ENCODE results near the gene SFN.
"Not testable (repeated sequence)": the region's sequence is repeated elsewhere in the genome, so short reads cannot be mapped to it uniquely, and the experiment has no call there.

The SFN gene

DNA sequence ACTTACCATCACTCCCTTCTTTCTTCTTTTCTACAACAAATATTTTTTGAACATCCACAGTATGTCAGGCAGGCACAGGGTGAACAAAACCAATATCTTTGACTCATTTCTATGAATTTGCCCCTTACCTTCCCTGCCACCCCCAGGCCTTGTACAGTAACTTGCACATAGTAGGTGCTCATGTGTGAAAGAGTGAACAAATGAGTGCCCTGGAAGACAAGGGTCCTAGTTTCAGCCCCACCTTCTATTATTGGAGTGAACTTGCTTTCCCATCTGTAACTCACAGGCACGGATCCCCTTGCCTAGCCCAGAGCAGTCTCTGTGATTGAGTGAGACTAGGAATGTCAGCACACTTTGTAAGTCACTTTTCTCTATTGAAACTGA lies 23.6 kb upstream of the SFN start:
- Histone ChIP-seq H3K27ac (ENCODE audit: low read depth in 2 of 2, low read length in 2 of 2) (peak overlapping the region in 1 of 2 donors; percentile 20), H3K27me3 (ENCODE audit: control insufficient read depth in 2 of 2, insufficient read depth in 2 of 2, low read length in 2 of 2) (no peaks in the 10 kb centered on the region), H3K36me3 (ENCODE audit: control insufficient read depth in 2 of 2, insufficient read depth in 2 of 2, low read length in 2 of 2) (peaks cover 16 to 46% of the 10 kb centered on the region in 2 donors)

DNA sequence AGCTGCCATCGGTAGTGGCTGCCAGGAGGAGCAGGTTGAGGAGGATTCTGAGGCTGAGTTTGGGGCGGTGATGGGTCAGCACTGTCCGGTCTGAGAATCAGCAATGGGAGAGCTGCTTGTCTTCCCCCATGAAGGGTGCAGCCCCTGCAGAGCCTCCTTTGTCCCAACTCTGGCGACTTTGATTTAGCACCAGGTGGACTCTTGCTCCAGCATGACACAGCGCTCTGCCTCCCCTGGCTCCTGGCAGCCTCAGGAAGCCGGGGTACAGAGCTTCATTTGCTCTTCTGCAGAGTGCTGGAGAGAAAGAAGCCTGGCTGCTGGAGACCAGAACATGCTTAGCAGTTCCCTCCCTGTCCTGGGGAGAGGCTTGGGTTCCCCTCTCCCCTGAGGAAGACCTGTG lies 23.2 kb upstream of the SFN start:
- peak overlapping the region in 1 of 2 donors; percentile 20 for H3K27ac ChIP-seq (ENCODE audit: low read depth in 2 of 2, low read length in 2 of 2)
- no peak overlapping the region for H3K9ac ChIP-seq (ENCODE audit: low read depth in 1 of 2, low read length in 2 of 2)
- H3K4me3 ChIP-seq (ENCODE audit: low read length in 2 of 2) = no peak overlapping the region
- peaks cover 12 to 45% of the 10 kb centered on the region in 2 donors for H3K36me3 ChIP-seq (ENCODE audit: control insufficient read depth in 2 of 2, insufficient read depth in 2 of 2, low read length in 2 of 2)
- no peaks in the 10 kb centered on the region for H3K9me3 ChIP-seq (ENCODE audit: control insufficient read depth in 2 of 2, low read length in 2 of 2)
- H3K4me1 ChIP-seq (ENCODE audit: control insufficient read depth in 2 of 2, insufficient read depth in 2 of 2, low read length in 2 of 2) = no peaks in the 10 kb centered on the region
- no peaks in the 10 kb centered on the region for H3K27me3 ChIP-seq (ENCODE audit: control insufficient read depth in 2 of 2, insufficient read depth in 2 of 2, low read length in 2 of 2)

More for the DNA sequence above, 23.6 kb upstream of the SFN start:
- H3K4me3 ChIP-seq (ENCODE audit: low read length in 2 of 2) = no peak overlapping the region
- no peaks in the 10 kb centered on the region for H3K9me3 ChIP-seq (ENCODE audit: control insufficient read depth in 2 of 2, low read length in 2 of 2)
- H3K4me1 ChIP-seq (ENCODE audit: control insufficient read depth in 2 of 2, insufficient read depth in 2 of 2, low read length in 2 of 2) = peaks cover 3% of the 10 kb centered on the region in 2 donors
- no peak overlapping the region for H3K9ac ChIP-seq (ENCODE audit: low read depth in 1 of 2, low read length in 2 of 2)

DNA sequence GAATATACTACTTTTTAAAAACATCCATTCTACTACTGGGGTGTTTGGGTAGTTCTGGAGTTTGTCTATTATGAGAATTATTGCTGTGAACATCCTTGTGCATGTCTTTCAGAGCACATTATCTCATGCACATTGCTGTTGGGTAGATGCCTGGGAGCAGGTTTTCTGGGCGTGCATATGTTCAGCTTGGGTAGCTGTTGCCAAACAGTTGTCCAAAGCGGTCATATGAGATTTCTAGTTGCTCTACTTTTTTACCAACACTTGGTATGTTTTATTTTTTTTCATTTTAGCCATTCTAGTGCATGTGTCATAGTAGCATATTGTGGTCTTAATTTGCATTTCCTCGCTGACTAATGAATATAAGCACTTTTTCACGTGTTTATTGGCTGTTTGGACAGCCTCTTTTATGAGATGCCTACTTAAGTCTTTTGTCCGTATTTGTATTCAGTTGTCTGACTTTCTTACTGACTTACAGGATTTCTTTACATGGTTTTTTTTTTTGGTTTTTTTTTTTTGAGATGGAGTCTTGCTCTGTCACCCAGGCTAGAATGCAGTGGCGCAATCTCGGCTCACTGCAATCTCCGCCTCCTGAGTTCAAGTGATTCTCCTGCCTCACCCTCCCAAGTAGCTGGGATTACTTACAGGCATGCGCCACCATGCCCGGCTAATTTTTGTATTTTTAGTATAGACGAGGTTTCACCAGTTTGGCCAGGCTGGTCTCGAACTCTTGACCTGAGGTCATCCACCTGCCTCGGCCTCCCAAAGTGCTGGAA lies 18.3 kb upstream of the SFN start:
- peaks cover 17 to 18% of the 10 kb centered on the region in 2 donors for H3K4me1 ChIP-seq (ENCODE audit: control insufficient read depth in 2 of 2, insufficient read depth in 2 of 2, low read length in 2 of 2)
- no peak overlapping the region for H3K4me3 ChIP-seq (ENCODE audit: low read length in 2 of 2)
- H3K36me3 ChIP-seq (ENCODE audit: control insufficient read depth in 2 of 2, insufficient read depth in 2 of 2, low read length in 2 of 2) = peaks cover 6 to 46% of the 10 kb centered on the region in 2 donors
- no peak overlapping the region for H3K9ac ChIP-seq (ENCODE audit: low read depth in 1 of 2, low read length in 2 of 2)
- no peak overlapping the region for H3K27ac ChIP-seq (ENCODE audit: low read depth in 2 of 2, low read length in 2 of 2)
- no peaks in the 10 kb centered on the region for H3K9me3 ChIP-seq (ENCODE audit: control insufficient read depth in 2 of 2, low read length in 2 of 2)
- H3K27me3 ChIP-seq (ENCODE audit: control insufficient read depth in 2 of 2, insufficient read depth in 2 of 2, low read length in 2 of 2) = no peaks in the 10 kb centered on the region

DNA sequence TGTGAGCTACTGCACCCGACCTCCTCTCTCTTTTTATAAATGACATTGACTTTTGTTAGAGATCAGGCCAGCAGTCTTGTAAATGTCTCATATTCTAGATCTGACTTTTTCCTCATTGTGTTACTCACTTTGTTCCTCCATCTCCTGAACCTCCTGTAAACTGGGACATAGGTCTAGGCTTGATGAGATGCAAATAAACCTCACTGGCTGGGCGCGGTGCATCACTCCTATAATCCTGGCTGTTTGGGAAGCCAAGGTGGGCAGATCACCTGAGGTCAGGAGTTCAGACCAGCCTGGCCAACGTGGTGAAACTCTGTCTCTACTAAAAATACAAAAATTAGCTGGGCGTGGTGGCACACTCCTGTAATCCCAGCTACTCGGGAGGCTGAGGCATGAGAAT lies 15.1 kb upstream of the SFN start:
- H3K4me1 ChIP-seq (ENCODE audit: control insufficient read depth in 2 of 2, insufficient read depth in 2 of 2, low read length in 2 of 2) = peaks cover 30% of the 10 kb centered on the region in 2 donors
- H3K36me3 ChIP-seq (ENCODE audit: control insufficient read depth in 2 of 2, insufficient read depth in 2 of 2, low read length in 2 of 2) = peaks cover 27 to 62% of the 10 kb centered on the region in 2 donors
- peak overlapping the region; percentile 83 to 85 for H3K27ac ChIP-seq (ENCODE audit: low read depth in 2 of 2, low read length in 2 of 2)
- H3K4me3 ChIP-seq (ENCODE audit: low read length in 2 of 2); H3K27me3 ChIP-seq (ENCODE audit: control insufficient read depth in 2 of 2, insufficient read depth in 2 of 2, low read length in 2 of 2); H3K9me3 ChIP-seq (ENCODE audit: control insufficient read depth in 2 of 2, low read length in 2 of 2): not testable (repeated sequence)
- peak overlapping the region in 1 of 2 donors; percentile 63 for H3K9ac ChIP-seq (ENCODE audit: low read depth in 1 of 2, low read length in 2 of 2)

DNA sequence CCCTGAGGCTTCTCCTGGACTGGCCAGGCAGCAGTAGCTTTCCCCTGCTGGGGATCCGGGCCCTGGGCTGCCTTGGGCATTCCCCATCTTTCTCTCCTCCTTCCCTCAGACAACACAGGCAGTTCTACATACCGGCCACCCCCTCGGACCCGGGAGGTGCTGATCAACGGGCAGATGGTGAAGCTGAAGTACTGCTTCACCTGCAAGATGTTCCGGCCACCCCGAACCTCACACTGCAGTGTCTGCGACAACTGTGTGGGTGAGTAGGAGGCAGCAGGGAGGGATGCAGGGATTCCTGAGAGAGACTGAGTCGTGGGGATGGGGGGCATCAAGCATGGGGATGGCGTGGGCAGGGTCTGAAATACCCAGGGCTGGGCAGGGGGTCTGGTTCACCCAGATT lies 14.4 kb upstream of the SFN start:
- Histone ChIP-seq H3K4me3 (ENCODE audit: low read length in 2 of 2) (no peak overlapping the region), H3K27ac (ENCODE audit: low read depth in 2 of 2, low read length in 2 of 2) (peak overlapping the region; percentile 83 to 85), H3K9ac (ENCODE audit: low read depth in 1 of 2, low read length in 2 of 2) (peak overlapping the region; percentile 35 to 63), H3K4me1 (ENCODE audit: control insufficient read depth in 2 of 2, insufficient read depth in 2 of 2, low read length in 2 of 2) (peaks cover 30 to 35% of the 10 kb centered on the region in 2 donors), H3K9me3 (ENCODE audit: control insufficient read depth in 2 of 2, low read length in 2 of 2) (no peaks in the 10 kb centered on the region), H3K27me3 (ENCODE audit: control insufficient read depth in 2 of 2, insufficient read depth in 2 of 2, low read length in 2 of 2) (no peaks in the 10 kb centered on the region), H3K36me3 (ENCODE audit: control insufficient read depth in 2 of 2, insufficient read depth in 2 of 2, low read length in 2 of 2) (peaks cover 30 to 60% of the 10 kb centered on the region in 2 donors)

DNA sequence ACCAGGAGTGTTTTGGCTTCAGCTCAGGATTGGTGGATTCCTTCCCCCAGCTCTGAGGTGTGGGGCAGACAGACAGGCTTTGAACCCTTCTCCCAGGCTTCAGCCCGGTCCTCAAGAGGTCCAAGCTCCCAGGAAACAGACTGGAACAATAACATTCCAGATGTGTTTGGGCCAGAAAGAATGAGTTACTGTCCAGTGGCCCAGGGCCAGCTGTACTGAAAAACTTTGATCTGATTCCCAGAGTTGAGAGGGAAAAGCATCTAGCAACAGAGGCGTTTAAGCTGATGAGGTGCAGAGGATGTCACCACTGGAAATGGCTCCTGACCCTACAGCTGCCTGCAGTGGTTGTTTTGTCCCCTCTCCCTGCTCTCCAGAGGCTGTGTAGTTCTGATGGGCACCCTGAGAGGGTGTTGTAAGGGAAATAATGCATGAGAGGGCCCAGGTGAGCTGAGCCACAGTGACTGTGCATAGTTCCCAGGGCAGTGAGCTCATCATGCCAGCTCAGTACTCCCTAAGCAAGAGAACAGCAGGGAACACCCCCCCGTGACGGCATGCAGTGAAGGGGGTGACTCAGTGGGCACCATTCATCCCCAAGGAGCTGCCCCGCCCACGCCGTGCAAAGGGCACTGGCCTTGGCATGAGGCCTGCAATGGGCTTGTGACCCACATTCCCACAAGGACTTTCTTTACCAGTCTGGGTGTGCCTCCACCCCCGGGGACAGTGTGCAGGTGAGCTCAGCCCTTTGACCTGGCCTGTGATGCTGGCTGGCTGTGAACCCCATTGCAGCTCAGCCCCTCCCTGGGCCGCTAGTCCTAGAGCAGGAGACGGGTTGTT lies 13.8 kb upstream of the SFN start:
- Histone ChIP-seq H3K9ac (ENCODE audit: low read depth in 1 of 2, low read length in 2 of 2) (peak overlapping the region; percentile 35 to 63), H3K9me3 (ENCODE audit: control insufficient read depth in 2 of 2, low read length in 2 of 2) (no peaks in the 10 kb centered on the region), H3K27ac (ENCODE audit: low read depth in 2 of 2, low read length in 2 of 2) (peak overlapping the region; percentile 83 to 85), H3K36me3 (ENCODE audit: control insufficient read depth in 2 of 2, insufficient read depth in 2 of 2, low read length in 2 of 2) (peaks cover 33 to 64% of the 10 kb centered on the region in 2 donors), H3K27me3 (ENCODE audit: control insufficient read depth in 2 of 2, insufficient read depth in 2 of 2, low read length in 2 of 2) (no peaks in the 10 kb centered on the region), H3K4me3 (ENCODE audit: low read length in 2 of 2) (no peak overlapping the region), H3K4me1 (ENCODE audit: control insufficient read depth in 2 of 2, insufficient read depth in 2 of 2, low read length in 2 of 2) (peaks cover 30 to 37% of the 10 kb centered on the region in 2 donors)

DNA sequence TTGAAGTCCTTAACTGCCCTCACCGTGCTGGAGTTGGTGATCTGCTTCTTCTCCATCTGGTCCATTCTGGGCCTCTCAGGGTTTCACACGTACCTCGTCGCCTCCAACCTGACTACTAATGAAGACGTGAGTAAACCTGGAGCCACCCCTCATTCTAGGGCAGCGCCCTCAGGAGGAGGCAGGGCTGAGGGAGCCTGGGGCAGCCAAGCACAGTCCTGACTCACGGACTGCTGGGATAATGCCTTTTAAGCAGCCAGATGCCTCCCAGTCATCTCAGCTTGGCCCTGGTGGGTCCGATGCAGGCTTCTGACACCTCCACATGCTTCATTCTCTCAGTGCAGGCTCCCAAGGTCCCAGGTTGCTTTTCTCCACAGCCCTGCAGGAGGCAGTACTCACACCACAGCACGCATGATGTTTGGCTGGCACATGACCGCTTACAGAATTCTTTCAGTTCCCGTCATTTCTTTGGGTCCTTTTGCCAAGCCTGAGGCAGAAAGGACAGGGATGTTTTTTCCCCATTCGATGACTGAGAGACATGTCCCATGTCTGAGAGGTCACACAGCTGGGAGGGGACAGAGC lies 11.8 kb upstream of the SFN start:
- Histone ChIP-seq H3K9me3 (ENCODE audit: control insufficient read depth in 2 of 2, low read length in 2 of 2) (no peaks in the 10 kb centered on the region), H3K4me3 (ENCODE audit: low read length in 2 of 2) (no peak overlapping the region), H3K27ac (ENCODE audit: low read depth in 2 of 2, low read length in 2 of 2) (no peak overlapping the region), H3K4me1 (ENCODE audit: control insufficient read depth in 2 of 2, insufficient read depth in 2 of 2, low read length in 2 of 2) (peaks cover 45 to 56% of the 10 kb centered on the region in 2 donors), H3K27me3 (ENCODE audit: control insufficient read depth in 2 of 2, insufficient read depth in 2 of 2, low read length in 2 of 2) (no peaks in the 10 kb centered on the region), H3K36me3 (ENCODE audit: control insufficient read depth in 2 of 2, insufficient read depth in 2 of 2, low read length in 2 of 2) (peaks cover 33 to 65% of the 10 kb centered on the region in 2 donors), H3K9ac (ENCODE audit: low read depth in 1 of 2, low read length in 2 of 2) (no peak overlapping the region)

DNA sequence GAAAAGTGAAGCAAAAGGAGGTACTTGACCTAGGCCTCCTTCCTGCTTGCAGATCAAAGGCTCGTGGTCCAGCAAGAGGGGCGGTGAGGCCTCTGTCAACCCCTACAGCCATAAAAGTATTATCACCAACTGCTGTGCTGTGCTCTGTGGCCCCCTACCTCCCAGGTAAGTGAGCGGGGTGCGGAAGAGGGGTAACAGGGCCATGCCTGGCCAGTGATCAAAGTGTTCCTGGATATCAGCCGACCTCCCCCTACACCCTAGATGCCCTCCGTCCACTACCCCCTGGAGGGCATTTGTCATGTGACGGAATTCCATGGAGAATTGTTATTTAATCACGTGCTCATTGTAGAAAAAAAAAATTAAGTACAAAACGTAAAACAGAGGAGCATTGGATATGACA lies 10.2 kb upstream of the SFN start:
- Histone ChIP-seq H3K27me3 (ENCODE audit: control insufficient read depth in 2 of 2, insufficient read depth in 2 of 2, low read length in 2 of 2) (no peaks in the 10 kb centered on the region), H3K4me3 (ENCODE audit: low read length in 2 of 2) (no peak overlapping the region), H3K9ac (ENCODE audit: low read depth in 1 of 2, low read length in 2 of 2) (no peak overlapping the region), H3K27ac (ENCODE audit: low read depth in 2 of 2, low read length in 2 of 2) (no peak overlapping the region), H3K36me3 (ENCODE audit: control insufficient read depth in 2 of 2, insufficient read depth in 2 of 2, low read length in 2 of 2) (peaks cover 33 to 62% of the 10 kb centered on the region in 2 donors), H3K9me3 (ENCODE audit: control insufficient read depth in 2 of 2, low read length in 2 of 2) (no peaks in the 10 kb centered on the region), H3K4me1 (ENCODE audit: control insufficient read depth in 2 of 2, insufficient read depth in 2 of 2, low read length in 2 of 2) (peaks cover 44 to 54% of the 10 kb centered on the region in 2 donors)

DNA sequence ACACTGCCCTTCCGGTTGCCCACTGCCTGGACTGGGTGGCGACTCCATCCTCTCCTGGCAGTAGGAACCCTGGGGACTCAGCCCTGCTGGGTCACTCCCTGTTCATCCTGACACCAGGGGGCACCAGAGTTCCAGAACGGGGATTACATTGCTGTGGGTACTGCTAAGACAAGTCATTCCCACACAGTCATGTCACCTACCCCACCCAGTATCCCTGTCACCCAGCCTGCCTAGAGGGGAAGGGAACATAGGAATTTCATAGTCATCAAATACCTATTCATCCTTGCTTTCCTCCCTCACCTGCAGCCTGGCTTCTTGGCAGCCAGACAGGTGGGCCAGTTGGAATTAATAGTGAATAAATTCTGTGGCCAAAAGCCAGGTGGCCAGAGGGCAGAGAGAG lies 9.8 kb upstream of the SFN start:
- Histone ChIP-seq H3K4me1 (ENCODE audit: control insufficient read depth in 2 of 2, insufficient read depth in 2 of 2, low read length in 2 of 2) (peaks cover 41 to 53% of the 10 kb centered on the region in 2 donors), H3K27me3 (ENCODE audit: control insufficient read depth in 2 of 2, insufficient read depth in 2 of 2, low read length in 2 of 2) (no peaks in the 10 kb centered on the region), H3K36me3 (ENCODE audit: control insufficient read depth in 2 of 2, insufficient read depth in 2 of 2, low read length in 2 of 2) (peaks cover 33 to 58% of the 10 kb centered on the region in 2 donors), H3K9me3 (ENCODE audit: control insufficient read depth in 2 of 2, low read length in 2 of 2) (no peaks in the 10 kb centered on the region), H3K9ac (ENCODE audit: low read depth in 1 of 2, low read length in 2 of 2) (peak overlapping the region in 1 of 2 donors; percentile 42), H3K27ac (ENCODE audit: low read depth in 2 of 2, low read length in 2 of 2) (peak overlapping the region in 1 of 2 donors; percentile 58), H3K4me3 (ENCODE audit: low read length in 2 of 2) (no peak overlapping the region)

DNA sequence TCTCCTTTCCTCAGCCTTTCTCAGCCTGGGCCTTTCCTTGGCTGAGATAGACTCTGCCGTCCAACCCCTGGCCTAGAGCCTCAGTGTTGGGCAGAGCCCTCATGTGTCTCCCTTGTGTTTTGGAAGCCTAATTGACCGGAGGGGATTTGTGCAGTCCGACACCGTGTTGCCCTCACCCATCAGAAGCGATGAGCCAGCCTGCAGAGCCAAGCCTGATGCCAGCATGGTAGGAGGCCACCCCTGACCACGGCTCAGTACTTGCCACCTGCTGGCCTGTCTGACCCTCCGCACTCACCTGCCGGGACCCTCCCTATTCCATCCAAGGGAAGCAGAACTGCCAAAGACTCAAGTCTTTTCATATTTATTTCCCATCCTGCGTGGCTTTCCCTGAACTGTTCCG lies 9.3 kb upstream of the SFN start:
- peaks cover 33 to 54% of the 10 kb centered on the region in 2 donors for H3K36me3 ChIP-seq (ENCODE audit: control insufficient read depth in 2 of 2, insufficient read depth in 2 of 2, low read length in 2 of 2)
- peak overlapping the region in 1 of 2 donors; percentile 58 for H3K27ac ChIP-seq (ENCODE audit: low read depth in 2 of 2, low read length in 2 of 2)

More for the DNA sequence above, 9.3 kb upstream of the SFN start:
- peak overlapping the region in 1 of 2 donors; percentile 42 for H3K9ac ChIP-seq (ENCODE audit: low read depth in 1 of 2, low read length in 2 of 2)
- H3K27me3 ChIP-seq (ENCODE audit: control insufficient read depth in 2 of 2, insufficient read depth in 2 of 2, low read length in 2 of 2) = no peaks in the 10 kb centered on the region
- no peak overlapping the region for H3K4me3 ChIP-seq (ENCODE audit: low read length in 2 of 2)
- H3K9me3 ChIP-seq (ENCODE audit: control insufficient read depth in 2 of 2, low read length in 2 of 2) = no peaks in the 10 kb centered on the region
- peaks cover 37 to 49% of the 10 kb centered on the region in 2 donors for H3K4me1 ChIP-seq (ENCODE audit: control insufficient read depth in 2 of 2, insufficient read depth in 2 of 2, low read length in 2 of 2)

Measured in mucosa of rectum (tissue), 2 donors.